Measurements from ENCODE around the gene ABCF1.

The ABCF1 gene

GRCh38 chr6:30557683-30557981 lies 13.6 kb upstream of the ABCF1 start:
- no peak for DNase-seq (ENCODE audit: low read depth in 2 of 2)

GRCh38 chr6:30560930-30561329 lies 10.3 kb upstream of the ABCF1 start:
- DNase-seq (ENCODE audit: low read depth in 2 of 2): no peak

DNA sequence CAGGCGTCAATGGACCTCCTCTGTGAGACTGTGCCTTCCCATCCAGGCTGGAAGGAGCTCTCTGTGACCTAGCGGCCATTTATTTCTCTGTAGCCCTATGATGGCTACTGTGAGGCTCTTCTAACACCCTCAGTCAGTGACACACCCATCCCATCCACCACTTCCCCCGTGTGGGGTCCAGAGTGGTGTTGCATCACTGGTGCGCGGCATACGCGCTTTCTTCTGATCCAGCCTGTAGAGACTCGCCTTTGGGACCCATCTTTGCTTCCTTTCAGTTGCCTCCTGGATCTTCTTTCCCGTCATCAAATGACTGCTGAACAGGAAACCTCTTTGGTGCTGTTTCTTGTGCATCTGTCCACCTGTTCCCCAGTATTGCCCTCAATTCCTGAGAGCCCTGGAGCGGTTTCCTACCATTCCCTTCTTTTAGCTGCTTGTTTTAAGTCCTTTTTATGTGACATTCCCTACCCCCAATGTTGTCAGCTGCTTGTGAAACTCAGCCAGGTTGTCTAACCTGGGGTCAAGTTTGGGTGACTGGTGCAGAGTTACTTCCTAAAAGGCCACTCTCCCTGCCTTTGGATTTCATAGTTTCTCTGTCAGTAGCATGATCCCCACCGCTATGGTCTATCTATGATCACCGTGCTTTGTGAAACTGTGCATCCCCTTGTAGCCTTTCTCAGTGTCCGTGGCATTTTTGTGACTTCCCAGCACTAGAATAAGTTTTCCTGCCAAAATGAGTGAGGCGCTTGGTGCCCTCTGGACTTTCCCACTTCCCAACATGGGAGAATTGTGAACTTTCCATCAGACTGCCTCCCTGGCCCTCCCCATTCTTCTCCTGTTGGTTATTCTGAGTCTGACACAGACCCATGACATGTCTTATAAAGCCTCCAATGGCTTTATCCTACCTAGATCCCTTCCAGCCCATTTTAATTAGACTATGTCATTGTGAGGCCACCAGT lies 8.5 kb upstream of the ABCF1 start:
- no peak for DNase-seq (ENCODE audit: low read depth in 2 of 2)

GRCh38 chr6:30564114-30564513 lies 7.1 kb upstream of the ABCF1 start:
- DNase-seq (ENCODE audit: low read depth in 2 of 2): no peak

DNA sequence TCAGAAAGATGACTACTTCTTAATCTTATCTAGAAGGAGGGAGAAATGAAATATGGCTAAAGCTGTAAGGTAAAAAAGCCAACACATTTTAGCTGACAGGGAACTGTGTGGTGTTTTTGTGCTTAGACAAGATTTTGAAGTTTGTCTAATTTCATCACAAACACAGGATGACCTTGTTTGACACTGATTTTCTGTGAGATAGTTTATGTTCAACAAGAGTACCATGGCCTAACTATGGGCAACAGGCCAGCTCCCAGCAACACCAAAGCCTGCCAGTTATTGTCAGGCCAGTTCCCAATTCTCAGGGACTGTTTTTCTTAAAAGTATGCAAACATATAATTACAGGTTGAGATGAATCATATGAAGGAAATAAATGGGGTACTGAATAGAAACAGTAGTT lies 5.5 kb upstream of the ABCF1 start:
- no peak for DNase-seq (ENCODE audit: low read depth in 2 of 2)

- DNase-seq (ENCODE audit: low read depth in 2 of 2): peak; percentile 30 to 35
These were observed 3.0 kb upstream of the ABCF1 start for GRCh38 chr6:30568245-30568644.

DNA sequence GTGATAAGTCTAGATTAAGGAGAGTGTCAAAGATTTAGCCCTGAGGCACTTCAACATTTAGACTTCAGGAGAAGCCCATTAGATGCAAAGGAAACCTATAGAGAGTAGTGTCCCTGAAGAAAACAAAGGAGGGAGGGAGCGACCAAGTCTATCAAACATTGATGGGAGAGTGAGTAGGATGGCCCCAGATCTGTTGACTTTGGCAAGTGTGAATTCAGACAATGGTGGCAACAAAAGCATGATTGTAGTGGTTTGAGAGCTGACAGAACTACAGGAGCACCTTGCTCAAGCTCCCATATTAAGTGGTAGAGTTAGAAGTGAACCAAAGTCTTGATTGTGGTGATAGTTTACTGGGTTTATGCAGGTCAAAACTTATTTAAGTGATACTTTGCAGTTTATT lies 979 bp upstream of the ABCF1 start:
- no peak for DNase-seq (ENCODE audit: low read depth in 2 of 2)

DNA sequence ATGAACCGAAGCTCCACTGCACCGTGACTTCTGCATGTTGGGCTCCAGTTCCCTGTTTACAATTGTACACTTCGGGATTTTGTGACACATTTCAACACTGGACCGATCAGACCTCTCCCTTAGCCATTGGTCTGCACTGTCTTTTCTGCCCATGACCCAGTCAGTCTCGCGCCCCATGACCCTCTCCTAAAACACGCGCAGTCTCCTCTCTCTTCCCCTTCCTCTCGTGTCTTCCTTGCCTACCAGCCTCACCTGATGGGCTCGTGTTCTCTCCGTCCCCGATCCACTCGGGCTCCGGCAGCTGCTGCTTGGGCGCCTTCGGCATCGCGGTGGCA lies 535 bp upstream of the ABCF1 start:
- no peak for DNase-seq (ENCODE audit: low read depth in 2 of 2)

DNA sequence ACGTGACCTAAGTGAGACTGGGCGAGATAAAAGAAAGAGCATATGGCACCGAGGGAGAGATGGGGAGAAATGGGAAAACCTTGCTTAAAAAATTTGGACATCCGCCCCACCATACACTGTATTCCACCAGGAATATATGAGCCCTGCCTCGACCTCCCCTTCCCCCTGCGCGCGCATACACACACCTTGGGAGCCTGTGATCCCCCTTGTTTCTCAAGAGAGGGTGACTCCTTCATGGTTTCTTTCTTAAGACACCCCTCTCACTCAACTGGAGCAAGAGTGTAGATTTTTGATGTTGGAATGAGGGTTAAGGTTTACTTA lies 480 bp downstream of the ABCF1 start:
- DNase-seq (ENCODE audit: low read depth in 2 of 2): no peak

- DNase-seq (ENCODE audit: low read depth in 2 of 2): no peak
These were observed 906 bp downstream of the ABCF1 start for GRCh38 chr6:30572148-30572547.

- no peak for DNase-seq (ENCODE audit: low read depth in 2 of 2)
These were observed 1.9 kb downstream of the ABCF1 start for GRCh38 chr6:30573113-30573512.

DNA sequence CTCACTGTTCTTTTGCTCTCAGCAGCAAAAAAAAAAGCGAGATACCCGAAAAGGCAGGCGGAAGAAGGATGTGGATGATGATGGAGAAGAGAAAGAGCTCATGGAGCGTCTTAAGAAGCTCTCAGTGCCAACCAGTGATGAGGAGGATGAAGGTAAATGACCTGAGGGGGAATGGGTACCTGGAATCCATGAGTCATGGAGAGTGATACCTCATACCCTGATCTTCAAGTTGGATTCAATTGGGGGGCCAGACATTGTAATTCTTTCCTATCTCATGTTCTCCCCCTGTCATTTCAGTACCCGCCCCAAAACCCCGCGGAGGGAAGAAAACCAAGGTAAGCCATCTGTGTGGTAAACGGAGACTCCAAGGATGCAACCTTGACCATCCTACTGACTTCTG lies 6.8 kb downstream of the ABCF1 start:
- no peak for DNase-seq (ENCODE audit: low read depth in 2 of 2)

DNA sequence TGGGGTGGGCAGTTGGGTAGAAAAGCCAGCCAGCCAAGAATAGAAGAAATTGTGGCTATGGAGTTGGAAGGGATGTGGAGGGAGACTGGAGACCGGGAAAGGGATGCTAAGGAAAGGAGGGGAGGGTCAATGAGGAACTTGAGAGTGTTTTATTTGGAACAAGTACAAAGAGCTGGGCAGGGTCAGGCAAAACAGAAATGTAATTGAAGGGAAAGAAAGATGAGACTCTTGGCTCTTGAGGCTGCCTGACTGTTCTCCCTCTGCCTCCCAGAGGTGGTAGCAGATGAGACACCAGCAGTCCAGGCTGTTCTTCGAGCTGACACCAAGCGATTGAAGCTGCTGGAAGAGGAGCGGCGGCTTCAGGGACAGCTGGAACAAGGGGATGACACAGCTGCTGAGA lies 12.7 kb downstream of the ABCF1 start:
- no peak for DNase-seq (ENCODE audit: low read depth in 2 of 2)

DNA sequence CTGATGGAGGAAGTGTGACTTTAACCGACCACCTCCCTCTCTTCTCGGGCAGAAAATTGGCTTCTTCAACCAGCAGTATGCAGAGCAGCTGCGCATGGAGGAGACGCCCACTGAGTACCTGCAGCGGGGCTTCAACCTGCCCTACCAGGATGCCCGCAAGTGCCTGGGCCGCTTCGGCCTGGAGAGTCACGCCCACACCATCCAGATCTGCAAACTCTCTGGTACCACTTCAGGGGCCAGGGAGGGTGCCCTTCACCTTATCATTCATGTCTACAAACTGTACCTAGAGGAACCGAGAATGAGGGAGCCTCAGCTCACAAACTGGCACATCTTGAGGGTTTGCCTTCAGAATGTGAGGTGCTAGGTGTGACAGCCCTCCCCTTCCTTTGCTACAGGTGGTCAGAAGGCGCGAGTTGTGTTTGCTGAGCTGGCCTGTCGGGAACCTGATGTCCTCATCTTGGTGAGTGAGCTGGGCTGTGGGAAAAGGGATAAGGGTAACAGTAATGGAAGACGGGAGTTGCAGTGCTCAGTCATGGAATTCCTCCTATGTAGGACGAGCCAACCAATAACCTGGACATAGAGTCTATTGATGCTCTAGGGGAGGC lies 18.6 kb downstream of the ABCF1 start:
- no peak for DNase-seq (ENCODE audit: low read depth in 2 of 2)

GRCh38 chr6:30590509-30590908 lies 19.3 kb downstream of the ABCF1 start:
- DNase-seq (ENCODE audit: low read depth in 2 of 2): no peak

GRCh38 chr6:30591008-30591407 lies 19.8 kb downstream of the ABCF1 start:
- no peak for DNase-seq (ENCODE audit: low read depth in 2 of 2)

- no peak for DNase-seq (ENCODE audit: low read depth in 2 of 2)
These were observed 21.0 kb downstream of the ABCF1 start for GRCh38 chr6:30592287-30592686.

- peak; percentile 70 to 81 for DNase-seq (ENCODE audit: low read depth in 2 of 2)
These were observed 26.3 kb downstream of the ABCF1 start for GRCh38 chr6:30597315-30598144.

- no peak for DNase-seq (ENCODE audit: low read depth in 2 of 2)
These were observed 27.8 kb downstream of the ABCF1 start for GRCh38 chr6:30598912-30599624.

- DNase-seq (ENCODE audit: low read depth in 2 of 2): no peak
These were observed 28.5 kb downstream of the ABCF1 start for GRCh38 chr6:30599625-30600324.

- DNase-seq (ENCODE audit: low read depth in 2 of 2): no peak
These were observed 29.3 kb downstream of the ABCF1 start for GRCh38 chr6:30600451-30600961.

All from activated CD4-positive, alpha-beta T cell treated with anti-CD3 and anti-CD28 coated beads for 24 hours (primary cell).